SK-N-SH (cell line): Measurements from ENCODE around the gene PAPLN.

Experiments used
- CTCF ChIP-seq: fragments of 200-600 bp; sonication (generic); IDR thresholded peaks from 2 replicates; pipeline ENCODE4 v1.6.1; 2017; ENCODE audit warnings: antibody characterized with exemption, mild to moderate bottlenecking, moderate library complexity
- EP300 ChIP-seq, 2 experiments: IDR thresholded peaks; 2 replicates each; pipeline versions ENCODE4 v1.4.0 to v1.6.1; 2012; ENCODE audit warnings: borderline replicate concordance in 1 of 2, low read depth in 1 of 2, low read length in 1 of 2
- EZH2phosphoT487 ChIP-seq: fragments of 200-600 bp; sonication (generic); IDR thresholded peaks from 2 replicates; pipeline ENCODE4 v1.6.1; 2017; ENCODE audit warnings: low read depth, mixed run types, mild to moderate bottlenecking, antibody characterized with exemption, moderate library complexity, borderline replicate concordance
- FOXM1 ChIP-seq: IDR thresholded peaks from 2 replicates; pipeline ENCODE4 v1.4.0; 2012; ENCODE audit warnings: low read depth, mild to moderate bottlenecking
- IRF3 ChIP-seq: fragments of 150-350 bp; IDR thresholded peaks from 2 replicates; pipeline ENCODE4 v1.6.1; 2016; ENCODE audit warnings: mild to moderate bottlenecking, low read depth, low read length
- JUND ChIP-seq: IDR thresholded peaks from 2 replicates; pipeline ENCODE4 v1.4.0; 2012
- MXI1 ChIP-seq: IDR thresholded peaks from 2 replicates; pipeline ENCODE4 v1.6.1; 2012; ENCODE audit warnings: mild to moderate bottlenecking, low read depth, low read length, improper control_type of control experiment
- NFIC ChIP-seq: IDR thresholded peaks from 2 replicates; pipeline ENCODE4 v1.4.0; 2012; ENCODE audit warnings: borderline replicate concordance
- POLR2AphosphoS5 ChIP-seq: IDR thresholded peaks from 2 replicates; pipeline ENCODE4 v1.6.1; 2012; ENCODE audit warnings: low read depth, low read length
- RAD21 ChIP-seq: IDR thresholded peaks from 2 replicates; pipeline ENCODE4 v1.6.1; 2012; ENCODE audit warnings: mild to moderate bottlenecking, low read length
- YY1 ChIP-seq: IDR thresholded peaks from 2 replicates; pipeline ENCODE4 v1.4.0; 2012; ENCODE audit warnings: low read depth, mild to moderate bottlenecking
- TF ChIP-seq, protein P1 (sequence below): fragments of 150-350 bp; IDR thresholded peaks from 2 replicates; pipeline ENCODE4 v1.6.1; 2017; ENCODE audit warnings: antibody characterized with exemption, low read length, low read depth, borderline replicate concordance

DNA sequence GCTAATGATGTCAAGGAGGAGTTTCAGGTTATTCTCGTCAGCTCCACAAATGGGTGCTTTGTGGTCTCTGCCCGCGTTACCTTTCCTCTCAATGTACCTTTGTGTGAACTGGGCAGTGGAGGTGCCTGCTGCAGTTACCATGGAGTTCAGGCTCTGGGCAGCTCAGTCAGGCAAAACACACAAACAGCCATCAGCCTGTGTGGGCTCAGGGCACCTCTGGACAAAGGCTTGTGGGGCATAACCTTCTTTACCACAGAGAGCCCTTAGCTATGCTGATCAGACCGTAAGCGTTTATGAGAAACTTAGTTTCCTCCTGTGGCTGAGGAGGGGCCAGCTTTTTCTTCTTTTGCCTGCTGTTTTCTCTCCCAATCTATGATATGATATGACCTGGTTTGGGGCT, 16.7 kb upstream of the PAPLN start:
- TF ChIP-seq NFIC (no peak), JUND (no peak), CTCF (no peak), RAD21 (no peak), YY1 (no peak), IRF3 (no peak), EZH2phosphoT487 (no peak), FOXM1 (no peak), MXI1 (no peak), EP300 (IDR thresholded peaks at IDR 0.05; ENCODE audit: borderline replicate concordance in 1 of 2, low read depth in 1 of 2, low read length in 1 of 2) (no peak), POLR2AphosphoS5 (no peak)
- TF ChIP-seq, protein P1, sequence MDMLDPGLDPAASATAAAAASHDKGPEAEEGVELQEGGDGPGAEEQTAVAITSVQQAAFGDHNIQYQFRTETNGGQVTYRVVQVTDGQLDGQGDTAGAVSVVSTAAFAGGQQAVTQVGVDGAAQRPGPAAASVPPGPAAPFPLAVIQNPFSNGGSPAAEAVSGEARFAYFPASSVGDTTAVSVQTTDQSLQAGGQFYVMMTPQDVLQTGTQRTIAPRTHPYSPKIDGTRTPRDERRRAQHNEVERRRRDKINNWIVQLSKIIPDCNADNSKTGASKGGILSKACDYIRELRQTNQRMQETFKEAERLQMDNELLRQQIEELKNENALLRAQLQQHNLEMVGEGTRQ, result no peak
